Gastrocnemius medialis (tissue), 4 donors: ENCODE measurements around the gene PRSS57. TPM values are rescaled to one million over a fixed set of nuclear protein-coding genes. Genes with fewer than 3 reads are reported as not detected.

Source experiments
- ATAC-seq, 2 donors: fragments of 150-250 bp; one replicate each; pipeline ENCODE4 v1.9.1; 2016
- DNase-seq, 2 donors: peaks; one replicate each; pipeline ENCODE4 v3.0.0-alpha.2; 2019
- H3K27ac ChIP-seq, 4 donors: fragments of 200-600 bp; sonication (generic); 1 replicate in 1 of 4; 2 replicates in 3 of 4; pipeline ENCODE4 v1.5.1; 2016 to 2018; ENCODE audit warnings: mild to moderate bottlenecking in 2 of 4, moderate library complexity in 1 of 4
- H3K27me3 ChIP-seq, 3 donors: fragments of 200-600 bp; sonication (generic) in 2 of 3; 1 replicate in 1 of 3; 2 replicates in 2 of 3; pipeline versions ENCODE4 v1.5.1 to v1.6.0; 2016 to 2019; ENCODE audit warnings: mild to moderate bottlenecking in 1 of 3, moderate library complexity in 1 of 3
- H3K36me3 ChIP-seq, 2 donors: fragments of 200-600 bp; sonication (generic) in 1 of 2; one replicate each; pipeline ENCODE4 v1.5.1; 2017 to 2018
- H3K4me1 ChIP-seq, 2 donors: fragments of 200-600 bp; sonication (generic) in 1 of 2; one replicate each; pipeline ENCODE4 v1.5.1; 2016 to 2017; ENCODE audit warnings: mild to moderate bottlenecking in 2 of 2
- H3K4me3 ChIP-seq, 4 donors: fragments of 200-600 bp; sonication (generic) in 3 of 4; 1 replicate in 1 of 4; 2 replicates in 3 of 4; pipeline ENCODE4 v1.5.1; 2016 to 2019; ENCODE audit warnings: mild to moderate bottlenecking in 2 of 4
- H3K9me3 ChIP-seq, 3 donors: fragments of 200-600 bp; sonication (generic) in 2 of 3; 1 replicate in 1 of 3; 2 replicates in 2 of 3; pipeline ENCODE4 v1.5.1; 2016 to 2019
- POLR2A ChIP-seq, 2 donors: fragments of 450-650 bp; IDR thresholded peaks; one replicate each; pipeline ENCODE4 v1.6.1; 2017; ENCODE audit warnings: antibody characterized with exemption in 2 of 2, mild to moderate bottlenecking in 2 of 2, moderate library complexity in 2 of 2
- in situ Hi-C, 4 donors: fragments of 200-750 bp; cut with MboI; loops; one replicate each; pipeline versions ENCODE4 v1.15.0 to v1.8.0; 2017; ENCODE audit warnings: low sequenced_read_pairs in 4 of 4
- intact Hi-C: fragments of 100-400 bp; cut with DNase I; formaldehyde crosslinking; loops from one replicate; pipeline ENCODE4 v1.15.1; 2023; ENCODE audit warnings: low total_unique reads
- total RNA-seq, 4 donors: library from RNA; depleted of rRNA; stranded (reverse); fragments of >200 nt; gene quantifications; one replicate each; pipeline versions ENCODE4 v1.1.0 to v1.2.3, GENCODE V29; 2016
- TF ChIP-seq, protein P1 (sequence below), 5 experiments: fragments of 450-650 bp in 3 of 5; fragments of 200-600 bp in 2 of 5; sonication (generic) in 2 of 5; IDR thresholded peaks in 4 of 5; conservative IDR thresholded peaks in 1 of 5; 1 replicate in 4 of 5; 2 replicates in 1 of 5; pipeline ENCODE4 v1.5.1; 2016 to 2019; ENCODE audit warnings: antibody characterized with exemption in 5 of 5, mild to moderate bottlenecking in 3 of 5, moderate library complexity in 3 of 5

Gene PRSS57
- total RNA-seq, 4 donors from 2014 or later = not detected

DNA sequence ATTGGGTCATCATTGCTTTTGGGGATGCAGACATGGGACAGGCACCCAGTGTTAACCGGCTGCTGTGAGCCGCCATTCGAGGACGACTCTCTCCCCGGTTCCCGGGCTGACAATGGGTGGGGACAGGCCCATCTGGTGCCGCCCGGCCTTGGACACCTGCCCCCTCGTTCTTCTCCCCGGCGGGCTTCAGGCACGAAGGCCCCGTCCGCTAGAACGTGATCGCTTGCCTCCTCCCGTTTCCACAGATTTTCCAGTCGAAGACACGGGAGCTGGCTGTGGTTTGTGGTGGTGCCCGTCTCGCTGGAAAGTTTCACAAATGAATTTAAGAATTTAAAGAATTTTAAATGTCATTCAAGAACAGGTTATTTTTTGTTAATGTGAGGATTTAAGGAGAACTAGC lies 15.5 kb upstream of the PRSS57 start:
- TF ChIP-seq, protein P1, sequence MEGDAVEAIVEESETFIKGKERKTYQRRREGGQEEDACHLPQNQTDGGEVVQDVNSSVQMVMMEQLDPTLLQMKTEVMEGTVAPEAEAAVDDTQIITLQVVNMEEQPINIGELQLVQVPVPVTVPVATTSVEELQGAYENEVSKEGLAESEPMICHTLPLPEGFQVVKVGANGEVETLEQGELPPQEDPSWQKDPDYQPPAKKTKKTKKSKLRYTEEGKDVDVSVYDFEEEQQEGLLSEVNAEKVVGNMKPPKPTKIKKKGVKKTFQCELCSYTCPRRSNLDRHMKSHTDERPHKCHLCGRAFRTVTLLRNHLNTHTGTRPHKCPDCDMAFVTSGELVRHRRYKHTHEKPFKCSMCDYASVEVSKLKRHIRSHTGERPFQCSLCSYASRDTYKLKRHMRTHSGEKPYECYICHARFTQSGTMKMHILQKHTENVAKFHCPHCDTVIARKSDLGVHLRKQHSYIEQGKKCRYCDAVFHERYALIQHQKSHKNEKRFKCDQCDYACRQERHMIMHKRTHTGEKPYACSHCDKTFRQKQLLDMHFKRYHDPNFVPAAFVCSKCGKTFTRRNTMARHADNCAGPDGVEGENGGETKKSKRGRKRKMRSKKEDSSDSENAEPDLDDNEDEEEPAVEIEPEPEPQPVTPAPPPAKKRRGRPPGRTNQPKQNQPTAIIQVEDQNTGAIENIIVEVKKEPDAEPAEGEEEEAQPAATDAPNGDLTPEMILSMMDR (IDR thresholded peaks at IDR 0.05 in 4 of 5, conservative IDR thresholded peaks at IDR 0.05 in 1 of 5) = no peak
- no peak for TF ChIP-seq POLR2A (IDR thresholded peaks at IDR 0.05)
- Histone ChIP-seq H3K4me3 (peak overlapping the region in 3 of 4 donors; percentile 58 to 63 (median 62)), H3K9me3 (no peaks in the 10 kb centered on the region), H3K4me1 (no peaks in the 10 kb centered on the region), H3K27ac (peak overlapping the region; percentile 80 to 83 (median 82)), H3K27me3 (peaks cover 7 to 36% (median 34%) of the 10 kb centered on the region in 3 donors), H3K36me3 (no peaks in the 10 kb centered on the region)
- DNase-seq (no peak), ATAC-seq (no peak)
- in situ Hi-C loops (no loop called here), intact Hi-C loops (no loop called here)

DNA sequence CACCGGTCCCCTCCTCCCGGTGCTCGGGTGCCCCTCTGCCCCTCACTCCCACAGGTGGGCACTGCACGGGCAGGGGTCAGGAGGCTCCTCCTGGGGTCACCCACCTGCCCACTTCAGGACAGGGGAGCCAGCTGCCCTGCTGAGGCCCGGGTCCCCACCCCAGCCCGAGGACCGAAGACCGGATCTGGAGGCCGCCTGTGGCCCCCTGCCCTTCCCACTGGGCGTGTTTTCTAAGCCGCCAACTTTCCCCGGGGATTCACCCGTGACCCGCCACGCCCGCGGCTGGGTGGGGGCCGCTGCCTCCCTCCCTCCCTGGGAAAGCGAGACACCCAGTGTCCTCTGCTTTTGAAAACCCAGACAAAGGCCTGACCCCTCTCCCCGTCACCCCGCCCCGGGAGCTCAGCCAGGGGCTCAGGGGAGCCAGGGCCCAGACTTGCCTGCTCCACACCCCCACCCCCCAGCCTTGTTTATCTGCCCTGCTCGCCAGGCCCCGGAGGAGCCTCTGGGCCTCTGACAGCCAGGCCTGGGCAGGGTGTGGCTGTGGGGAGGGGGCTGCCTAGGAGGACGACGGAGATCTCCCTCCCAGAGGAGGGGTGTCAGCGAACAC lies 14.8 kb upstream of the PRSS57 start:
- intact Hi-C loops = no loop called here
- Histone ChIP-seq H3K4me3 (peak overlapping the region; percentile 55 to 63 (median 60)), H3K36me3 (no peaks in the 10 kb centered on the region), H3K4me1 (no peaks in the 10 kb centered on the region), H3K9me3 (no peaks in the 10 kb centered on the region), H3K27ac (peak overlapping the region; percentile 80 to 83 (median 82)), H3K27me3 (peaks cover 7 to 40% (median 34%) of the 10 kb centered on the region in 3 donors)
- DNase-seq = peak in 1 of 2 donors; percentile 42
- in situ Hi-C loops = no loop called here
- ATAC-seq = peak; percentile 15 to 37
- TF ChIP-seq, protein P1 (IDR thresholded peaks at IDR 0.05 in 4 of 5, conservative IDR thresholded peaks at IDR 0.05 in 1 of 5) = no peak
- TF ChIP-seq POLR2A (IDR thresholded peaks at IDR 0.05) = peak in 1 of 2 donors; percentile 14

DNA sequence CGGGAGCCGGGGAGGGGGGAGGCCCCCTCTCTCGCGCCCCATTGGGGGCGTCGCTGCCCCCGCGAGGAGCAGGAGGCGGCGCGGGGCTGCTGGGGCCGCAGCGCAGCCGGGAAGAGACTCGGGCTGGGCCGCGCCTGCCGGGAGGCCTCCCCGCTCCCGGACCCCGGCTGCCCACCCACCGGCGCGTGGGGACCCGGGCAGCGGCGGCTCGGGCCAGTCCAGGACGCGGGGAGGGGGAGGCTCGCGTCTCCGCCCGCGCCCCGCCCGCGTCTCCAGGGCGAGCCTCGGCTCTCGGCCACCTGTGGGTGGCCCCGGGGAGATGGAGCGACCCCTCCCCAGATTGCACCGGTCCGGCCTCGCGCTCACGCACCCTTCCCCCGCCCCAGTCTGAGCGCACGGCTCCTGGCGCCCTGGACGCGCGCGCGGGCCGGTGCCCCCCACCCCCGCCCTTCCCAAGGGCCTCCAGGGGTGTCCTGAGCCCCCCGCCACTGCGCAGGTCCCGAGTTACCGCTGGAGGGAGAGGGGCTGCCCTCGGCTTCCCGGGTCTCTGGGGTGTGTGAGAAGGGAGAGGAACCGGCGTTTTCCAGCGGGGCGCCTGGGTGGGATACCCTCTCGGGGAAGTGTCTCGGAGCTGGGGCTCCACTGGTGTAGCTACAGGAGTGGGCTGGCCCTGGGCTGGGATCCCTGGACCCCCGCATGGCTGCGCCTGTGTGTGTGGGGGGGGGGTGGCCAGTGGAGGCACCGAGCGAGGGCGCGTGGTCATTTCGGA lies 14.1 kb upstream of the PRSS57 start:
- TF ChIP-seq POLR2A (IDR thresholded peaks at IDR 0.05) = no peak
- Histone ChIP-seq H3K4me1 (no peaks in the 10 kb centered on the region), H3K27me3 (peaks cover 7 to 42% (median 36%) of the 10 kb centered on the region in 3 donors), H3K27ac (peak overlapping the region; percentile 80 to 83 (median 82)), H3K36me3 (no peaks in the 10 kb centered on the region), H3K9me3 (no peaks in the 10 kb centered on the region), H3K4me3 (peak overlapping the region; percentile 55 to 63 (median 60))
- in situ Hi-C loops = no loop called here
- ATAC-seq (peak in 1 of 2 donors; percentile 17), DNase-seq (no peak)
- intact Hi-C loops = no loop called here

DNA sequence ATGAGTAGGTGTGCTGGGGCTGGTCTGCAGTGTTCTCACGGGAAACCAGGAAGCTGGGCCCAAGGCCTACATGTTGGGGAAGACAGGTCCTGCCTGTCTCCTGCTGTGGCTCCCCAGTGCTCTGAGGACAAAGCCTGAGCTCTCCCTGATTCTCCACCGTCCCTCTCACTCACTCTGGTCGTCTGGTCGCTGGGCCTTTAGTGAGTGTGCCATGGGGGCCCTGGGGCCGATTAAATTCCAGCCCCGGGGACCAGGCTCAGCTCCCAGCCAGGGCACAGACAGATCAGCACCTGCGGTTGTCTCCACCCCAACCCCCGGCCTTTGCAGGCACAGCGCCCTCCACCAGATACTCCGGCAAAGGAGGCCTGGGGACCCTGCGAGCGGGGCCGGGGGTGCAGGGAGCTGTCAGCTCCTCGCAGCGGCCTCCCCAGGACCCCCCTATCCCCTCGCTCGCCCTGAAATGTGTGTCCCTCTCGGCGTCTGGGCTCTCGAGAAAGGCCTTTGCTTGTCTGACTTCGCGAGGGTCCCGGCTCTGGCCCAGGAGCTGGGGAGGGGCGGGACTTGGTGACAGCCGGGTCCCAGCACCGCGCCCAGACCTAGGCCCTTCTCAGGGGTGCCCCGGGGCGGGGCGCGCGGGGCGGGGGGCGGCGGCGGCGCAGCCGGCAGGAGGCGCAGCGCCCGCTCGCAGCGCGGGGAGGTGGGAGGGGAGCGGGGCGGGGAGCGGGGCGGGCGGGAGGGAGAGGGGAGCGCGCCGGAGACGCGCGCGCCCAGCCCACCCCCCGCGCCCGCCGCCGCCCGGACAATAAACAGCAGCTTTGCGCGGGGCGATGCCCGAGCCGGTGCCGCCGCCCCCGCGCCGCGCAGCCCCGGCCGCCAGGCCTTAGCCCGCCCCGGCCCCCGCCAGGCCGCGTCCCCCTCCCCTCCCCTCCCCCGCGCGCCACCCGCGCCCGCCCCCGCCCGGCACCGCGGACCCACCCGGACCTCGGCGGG lies 13.2 kb upstream of the PRSS57 start, which contains the start of gene PALM:
Gene PALM, plus strand, starts transcription at position 782 of the 990 bp plus-strand sequence. CDS start 212 bp downstream, outside the sequence.
- Histone ChIP-seq H3K4me3 (peak within 1 kb of the TSS; percentile 55 to 63 (median 60)), H3K9me3 (no peaks in the 10 kb centered on the region), H3K4me1 (no peaks in the 10 kb centered on the region), H3K36me3 (no peaks in the 10 kb centered on the region), H3K27ac (peak within 1 kb of the TSS; percentile 80 to 83 (median 82)), H3K27me3 (peaks cover 10 to 47% (median 44%) of the 10 kb centered on the region in 3 donors)
- no peak for ATAC-seq
- DNase-seq = no peak
- in situ Hi-C loops (no loop called here), intact Hi-C loops (no loop called here)
- TF ChIP-seq POLR2A (IDR thresholded peaks at IDR 0.05) = no peak
- TF ChIP-seq, protein P1 (IDR thresholded peaks at IDR 0.05 in 4 of 5, conservative IDR thresholded peaks at IDR 0.05 in 1 of 5) = peak in 1 of 5 experiments; percentile 42
